Stimulated activated CD8-positive, alpha-beta memory T cell treated with anti-CD3 and anti-CD28 coated beads, Interleukin-7, amount 100 ng/mL, for 48 hours (primary cell): Measurements from ENCODE around the gene AP2B1.
"Not testable (repeated sequence)": the region's sequence is repeated elsewhere in the genome, so short reads cannot be mapped to it uniquely, and the experiment has no call there.

Experiments used
- DNase-seq, 2 donors: peaks; one replicate each; pipeline ENCODE4 v3.0.0-alpha.2; 2020; ENCODE audit warnings: low read depth in 1 of 2; ENCODE audit errors: extremely low read depth in 1 of 2

AP2B1 gene

DNA sequence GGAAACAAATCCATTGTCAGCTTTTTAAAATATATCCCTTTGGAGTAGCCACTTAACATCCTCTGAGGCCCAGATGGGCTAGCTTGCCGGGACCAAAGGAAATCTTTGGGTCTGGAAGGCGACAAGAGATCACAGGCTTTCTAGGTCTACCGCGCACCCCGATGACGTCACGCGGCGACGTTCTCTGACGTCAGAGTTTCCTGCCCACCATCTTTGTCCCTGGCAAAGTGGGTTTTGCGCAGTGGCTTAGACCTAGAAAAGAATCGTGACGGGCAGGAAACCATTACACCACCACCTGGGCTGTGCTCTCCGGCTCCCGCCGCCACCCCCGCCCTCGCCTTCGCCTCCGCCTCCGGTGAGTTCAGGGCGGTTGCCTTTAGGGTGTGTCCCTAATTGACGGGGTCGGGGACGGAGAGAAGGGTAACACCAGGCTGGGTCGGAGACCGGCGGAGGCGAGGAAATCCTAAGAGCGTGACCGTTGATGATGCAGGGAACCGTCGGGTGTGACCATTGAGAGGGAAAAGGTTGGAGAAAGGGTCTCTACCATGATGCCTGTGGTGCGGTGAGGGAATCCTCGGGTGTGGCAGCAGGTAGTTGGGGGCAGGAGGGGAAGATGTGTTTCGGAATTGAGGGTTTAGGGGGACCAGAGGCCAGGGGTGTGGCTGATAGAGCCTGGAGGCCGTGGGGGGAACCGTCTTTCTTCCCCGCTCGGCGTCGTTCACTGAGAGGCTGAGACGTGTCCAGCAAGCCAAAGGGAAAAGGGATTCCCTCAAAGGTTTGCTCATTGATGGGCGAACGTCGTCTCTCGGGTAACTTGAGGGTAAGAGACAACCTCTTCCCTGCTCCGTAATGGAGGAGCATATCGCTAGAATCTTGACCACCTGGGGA, at the start of gene AP2B1:
Gene AP2B1, plus strand, starts transcription at position 249 of the 888 bp plus-strand sequence. CDS start 6,709 bp downstream, outside the sequence.
- peak; percentile 90 to 93 for DNase-seq

DNA sequence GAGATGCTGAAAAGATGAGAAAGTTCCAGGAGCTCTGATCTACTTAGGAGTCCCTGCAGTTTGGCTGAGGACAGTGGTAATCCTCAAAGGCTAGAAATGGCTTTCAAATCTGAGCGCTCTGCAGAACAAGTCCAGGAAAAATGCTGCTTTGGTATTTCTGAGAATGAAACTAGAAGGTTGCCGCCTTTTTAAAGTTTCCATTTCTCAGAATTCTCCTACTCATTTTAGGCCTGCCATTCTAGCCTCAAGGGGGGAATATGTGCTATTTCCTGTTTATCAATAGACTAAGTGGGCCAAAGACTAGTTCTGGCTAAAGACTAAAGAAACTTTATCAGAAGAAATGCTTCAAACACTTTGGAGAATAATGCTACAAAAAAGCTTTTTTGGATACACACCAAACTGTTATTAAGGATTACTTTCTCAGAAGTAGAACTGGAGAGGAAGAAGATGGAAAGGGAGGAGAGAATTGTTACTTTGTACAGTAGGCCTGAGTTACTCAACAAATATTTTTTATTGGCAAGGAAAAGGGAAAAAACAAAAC, 49.5 kb upstream of the AP2B1 start, which contains the start of gene SLFN12L:
Gene SLFN12L, minus strand, starts transcription at position 78 of the 541 bp plus-strand sequence. CDS start 15,314 bp downstream, outside the sequence.
- DNase-seq, result no peak

DNA sequence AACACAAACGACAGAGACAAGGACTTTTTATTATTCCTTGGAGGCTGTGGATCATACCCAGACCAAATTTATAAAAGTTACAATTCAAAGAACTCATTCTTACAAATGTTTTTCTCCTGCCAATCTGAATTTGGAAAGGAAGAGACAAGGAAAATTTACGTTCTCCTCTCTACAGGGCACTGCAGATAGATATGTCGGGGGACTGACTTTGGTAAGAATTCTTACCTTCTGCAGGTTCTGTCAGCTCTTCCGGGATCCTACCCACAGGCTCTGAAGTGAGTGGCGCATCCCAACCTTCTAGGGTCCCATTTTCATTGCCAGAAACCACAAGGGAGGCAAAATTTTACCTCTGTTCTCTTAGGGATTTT, 47.5 kb upstream of the AP2B1 start:
- DNase-seq, result no peak

DNA sequence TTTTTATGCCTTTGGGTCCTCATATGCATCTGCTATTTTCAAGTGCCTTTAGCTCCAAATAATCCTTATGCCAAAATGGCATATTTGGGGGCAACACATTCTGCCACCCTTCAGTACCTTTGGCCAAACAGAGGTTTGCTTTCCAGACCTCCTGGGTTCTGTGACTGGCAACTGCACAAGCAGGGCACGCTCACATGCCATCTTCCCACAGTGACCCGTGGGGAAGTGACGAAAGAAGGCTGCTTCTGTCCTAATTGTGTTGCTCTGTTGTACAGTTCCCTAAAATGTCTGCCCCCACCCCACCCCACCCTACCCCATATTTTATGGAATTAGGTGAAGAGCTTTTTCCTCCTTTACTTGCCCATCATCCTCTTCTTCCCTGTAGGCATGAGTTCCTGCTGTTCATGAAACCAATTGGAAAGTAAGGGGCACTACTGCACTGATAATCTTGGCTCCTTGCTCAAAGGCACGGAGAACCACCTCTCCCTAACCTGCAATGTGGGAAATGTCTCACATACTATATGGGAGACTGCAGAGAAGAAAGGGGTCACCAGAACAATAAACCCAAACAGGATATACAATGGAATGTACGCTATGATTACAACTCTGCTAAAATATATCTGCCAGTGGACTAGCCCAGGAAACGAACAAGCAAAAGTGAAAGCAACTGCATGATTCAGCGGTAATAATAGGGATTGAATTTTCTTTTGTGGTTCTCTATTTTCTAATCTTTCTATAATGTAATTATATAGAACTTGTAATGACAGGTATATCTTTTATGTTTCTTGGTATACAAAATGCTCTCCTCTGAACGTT, 46.3 kb upstream of the AP2B1 start:
- no peak for DNase-seq

DNA sequence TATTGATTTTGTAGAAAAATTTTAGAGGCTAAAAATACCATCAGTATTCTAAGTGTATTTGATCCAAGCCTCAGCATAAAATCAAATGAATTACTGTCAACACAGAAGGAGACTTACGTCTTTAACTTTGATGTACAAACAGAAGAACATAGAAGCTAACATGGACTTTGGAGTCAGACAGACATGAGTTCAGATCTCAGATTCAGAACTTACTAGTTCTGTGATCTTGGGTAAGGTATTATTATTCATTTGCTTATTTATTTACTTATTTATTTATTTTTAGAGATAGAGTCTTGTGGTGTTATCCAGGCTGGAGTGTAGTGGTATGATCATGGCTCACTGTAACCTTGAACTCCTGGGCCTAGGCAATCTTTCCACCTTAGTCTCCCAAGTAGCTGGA, 45.7 kb upstream of the AP2B1 start:
- no peak for DNase-seq

DNA sequence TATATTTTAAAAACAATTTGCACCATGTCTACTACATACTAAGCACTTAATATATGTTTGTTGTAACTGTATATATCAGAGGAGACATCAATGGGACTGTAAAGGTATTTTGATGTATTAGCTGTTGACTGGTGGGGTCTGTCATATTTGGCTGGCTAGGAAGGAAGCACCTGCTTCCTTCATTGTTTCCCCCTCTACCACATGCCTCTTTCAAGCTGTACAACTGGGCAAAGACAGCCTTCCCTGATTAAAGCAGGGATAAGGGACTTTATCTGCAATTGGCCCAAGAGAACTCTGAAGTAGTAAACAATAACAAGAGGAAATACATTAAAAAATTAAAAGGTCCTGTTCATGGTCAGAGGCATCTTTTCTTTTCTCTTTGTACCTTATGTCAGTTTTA, 44.1 kb upstream of the AP2B1 start:
- no peak for DNase-seq

DNA sequence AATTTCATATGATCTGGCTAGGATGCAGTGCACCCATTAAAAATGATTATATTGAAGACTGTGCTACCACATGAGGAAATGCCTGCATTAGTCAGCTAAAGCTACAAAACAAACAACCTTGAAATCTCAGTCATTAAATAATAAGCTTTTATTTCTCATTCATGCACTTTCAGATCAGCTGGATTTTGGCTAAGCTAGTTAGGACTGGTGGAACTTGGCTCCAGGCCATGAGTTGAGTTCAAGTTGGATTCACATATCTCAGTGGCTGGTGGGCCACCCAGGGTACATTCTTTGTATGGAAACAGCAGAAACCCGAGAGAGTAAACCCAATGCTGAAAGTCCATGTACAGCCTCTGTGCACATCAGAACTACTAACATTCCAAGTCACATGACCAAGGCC, 43.3 kb upstream of the AP2B1 start:
- no peak for DNase-seq

DNA sequence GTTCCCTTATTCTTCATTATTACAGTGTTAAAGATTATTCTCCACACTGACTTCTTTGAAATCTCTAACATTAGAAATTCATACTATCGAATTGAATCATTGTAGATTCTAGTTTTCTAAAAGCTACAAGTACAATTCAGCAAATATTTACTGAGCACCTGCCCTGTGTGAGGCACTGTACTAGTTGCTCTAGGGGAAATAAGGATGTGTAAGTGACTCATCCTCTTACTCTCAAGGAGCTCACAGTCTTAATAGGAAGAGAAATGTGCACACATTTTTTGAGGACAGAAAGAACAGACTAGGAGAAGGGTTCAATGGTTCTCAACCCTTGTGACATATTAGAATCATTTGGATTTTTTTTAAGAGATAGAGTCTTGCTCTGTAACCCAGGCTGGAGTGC, 42.0 kb upstream of the AP2B1 start:
- DNase-seq, result no peak

DNA sequence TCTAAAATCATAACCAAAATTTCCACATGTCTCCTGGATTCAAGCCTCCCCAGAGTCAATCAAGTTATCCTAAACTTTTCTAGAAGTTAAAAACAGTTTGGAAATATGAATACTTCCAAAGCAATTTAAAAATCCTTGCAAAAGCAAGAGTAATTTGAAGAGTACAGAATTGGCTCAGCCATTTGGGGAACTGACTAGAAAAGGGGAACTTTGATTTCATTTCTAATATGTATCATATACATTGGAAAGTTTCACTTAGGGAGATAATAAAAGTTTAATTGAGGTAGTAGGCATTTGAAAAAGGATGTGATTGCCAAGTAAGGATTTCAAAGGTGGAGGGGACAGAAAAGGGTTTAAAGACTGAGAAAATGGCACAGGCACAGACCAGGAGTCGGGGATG, 40.6 kb upstream of the AP2B1 start:
- DNase-seq, result no peak

DNA sequence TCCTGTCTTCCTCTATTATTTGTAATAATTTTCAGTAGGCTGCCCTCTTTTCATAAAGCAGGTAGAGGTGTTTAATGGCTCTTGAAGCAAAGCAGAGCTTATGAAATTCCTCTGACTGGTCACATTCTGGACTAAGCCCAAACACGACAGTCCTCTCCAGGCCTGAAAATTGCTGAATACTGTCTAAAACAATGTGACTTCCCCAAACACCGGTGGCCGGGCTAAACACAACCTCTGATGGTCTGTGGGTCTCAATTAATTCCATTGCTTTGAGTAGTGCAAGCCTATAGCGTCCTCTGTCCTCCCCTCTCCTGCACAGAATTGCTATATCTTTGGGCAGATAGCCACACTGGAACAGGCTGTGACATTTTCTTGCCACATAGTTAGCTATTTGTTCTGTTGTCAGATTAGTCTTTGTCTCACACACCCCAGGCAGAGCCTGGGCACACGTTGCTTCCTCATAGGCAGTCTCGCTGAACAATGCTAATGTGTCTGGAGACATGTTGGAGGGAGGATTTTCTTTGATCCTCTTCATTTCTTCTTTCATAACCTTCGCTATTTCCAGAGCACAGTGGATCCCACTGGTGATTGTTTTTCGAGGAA, 38.8 kb upstream of the AP2B1 start:
- DNase-seq, result no peak

DNA sequence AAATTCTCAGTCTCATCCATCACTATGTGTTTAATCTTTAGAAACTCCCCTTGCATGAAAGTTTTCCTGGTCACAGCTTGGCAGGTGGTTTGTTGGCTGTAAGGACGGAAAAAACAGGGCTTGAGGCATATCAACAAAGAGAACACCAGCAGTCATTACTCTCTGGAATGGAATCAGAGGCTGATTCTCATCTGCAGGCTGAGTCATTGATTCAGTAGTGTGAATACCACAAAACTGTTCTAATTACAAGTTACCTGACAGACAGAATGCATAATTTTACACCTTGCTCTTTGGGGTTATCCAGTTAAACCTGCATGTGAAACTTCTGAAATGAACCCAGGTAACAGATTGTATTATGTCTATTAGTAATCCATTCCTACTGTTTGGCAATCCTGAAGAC, 38.1 kb upstream of the AP2B1 start:
- no peak for DNase-seq

DNA sequence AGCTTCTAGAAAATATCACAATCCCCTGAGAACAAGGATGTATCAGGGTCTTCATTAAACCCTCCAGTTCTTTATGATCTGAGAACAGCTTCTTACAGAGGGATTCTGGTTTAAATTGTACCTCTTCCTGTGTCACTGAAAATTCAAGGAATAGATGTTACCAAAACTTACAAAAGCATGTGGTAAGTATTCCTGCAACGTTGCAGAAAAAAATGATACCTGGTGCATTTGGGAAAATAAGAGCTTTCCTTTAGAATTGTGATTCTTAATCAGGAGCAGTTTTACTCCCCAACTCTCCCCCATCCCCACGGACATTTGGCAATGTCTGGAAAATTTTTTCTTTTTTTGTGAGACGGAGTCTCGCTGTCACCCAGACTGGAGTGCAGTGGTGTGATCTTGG, 33.8 kb upstream of the AP2B1 start:
- DNase-seq, result no peak

DNA sequence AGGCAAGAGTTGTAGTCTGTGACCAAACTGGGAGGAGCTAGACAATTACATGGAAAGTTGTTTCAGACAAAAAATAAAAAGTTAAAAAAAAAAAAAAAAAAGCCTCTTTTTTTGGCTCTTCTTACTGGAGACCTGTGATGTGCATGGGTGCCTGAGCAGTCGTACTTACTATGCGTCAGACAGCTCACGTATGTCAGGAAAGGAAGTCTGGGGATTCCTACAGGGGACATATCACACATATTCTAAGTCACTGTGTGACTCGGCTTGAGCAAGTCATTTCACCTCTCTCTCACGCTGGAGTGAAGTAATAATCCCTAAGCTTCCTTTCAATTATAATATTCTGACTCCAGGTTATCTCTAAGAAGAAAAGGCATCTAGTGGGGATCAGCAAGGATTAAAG, 32.5 kb upstream of the AP2B1 start:
- DNase-seq, result no peak

DNA sequence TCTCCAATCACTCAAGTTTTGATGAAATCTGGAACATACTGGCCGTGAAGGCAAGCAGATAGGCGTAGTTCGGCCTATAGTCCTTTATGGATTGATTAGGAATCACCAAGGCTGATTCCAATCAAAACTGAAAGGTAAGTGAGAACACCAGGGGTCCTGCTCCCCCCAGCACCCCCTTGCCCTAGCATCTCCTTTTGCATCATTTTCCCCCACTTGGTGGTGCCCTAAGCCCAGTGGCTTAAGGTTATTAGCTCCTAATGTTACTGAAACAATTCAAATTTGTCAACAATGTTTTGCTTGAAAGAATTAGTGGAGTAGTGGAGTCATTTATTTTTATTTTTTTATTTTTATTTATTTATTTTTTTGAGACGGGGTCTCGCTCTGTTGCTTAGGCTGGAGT, 31.4 kb upstream of the AP2B1 start:
- DNase-seq, result no peak

DNA sequence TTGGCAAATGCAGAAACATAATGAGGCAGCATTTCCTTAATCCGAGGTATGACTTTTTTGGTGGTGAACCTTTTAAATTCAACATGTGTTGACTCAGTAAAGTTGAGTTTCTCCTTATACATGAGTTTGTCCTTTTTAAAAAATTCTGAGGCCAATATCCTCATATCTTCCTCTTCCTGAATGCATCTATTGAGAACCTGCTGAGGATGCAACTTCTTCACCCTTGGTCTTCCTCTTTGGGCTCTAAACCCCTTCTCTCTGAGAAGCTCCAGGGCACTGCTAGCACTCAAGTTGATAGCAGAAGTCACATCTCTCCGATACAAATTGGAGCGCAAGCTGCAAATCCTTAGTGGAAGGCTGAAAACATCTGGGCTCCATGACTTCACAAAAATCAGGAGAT, 29.8 kb upstream of the AP2B1 start:
- DNase-seq, result no peak

DNA sequence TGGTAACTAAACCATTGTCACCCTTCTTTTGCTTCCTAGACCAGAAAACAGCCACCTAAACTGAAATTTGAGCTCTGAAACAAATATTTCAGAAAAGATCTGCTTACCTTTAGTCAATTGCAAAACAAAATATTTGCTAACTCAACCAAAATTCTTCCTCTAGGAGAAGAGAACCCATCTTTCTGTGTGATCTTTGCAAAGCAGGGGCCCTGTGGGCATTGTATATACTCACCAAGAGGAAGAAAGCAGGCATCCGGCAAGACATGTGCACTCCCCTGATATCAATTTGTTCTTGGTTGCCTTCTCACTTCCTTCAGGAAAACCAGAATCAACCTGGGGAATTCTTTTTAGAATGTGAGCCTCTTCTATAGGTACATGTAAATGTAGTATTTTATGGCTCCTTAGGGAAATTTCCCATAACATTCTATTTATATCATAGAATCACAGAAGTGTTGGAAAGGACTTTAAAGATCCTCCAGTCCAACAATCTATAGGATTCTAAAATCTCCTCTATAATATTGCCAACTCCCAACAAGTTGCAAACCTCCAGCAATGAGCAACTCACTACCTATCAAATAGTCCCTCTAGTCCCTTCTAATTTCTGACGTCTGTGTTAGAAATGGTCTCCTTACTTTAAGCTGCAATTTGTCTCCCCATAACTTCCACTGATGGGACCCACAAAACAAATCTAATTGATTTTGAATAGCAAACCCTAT, 27.5 kb upstream of the AP2B1 start:
- DNase-seq, result no peak

DNA sequence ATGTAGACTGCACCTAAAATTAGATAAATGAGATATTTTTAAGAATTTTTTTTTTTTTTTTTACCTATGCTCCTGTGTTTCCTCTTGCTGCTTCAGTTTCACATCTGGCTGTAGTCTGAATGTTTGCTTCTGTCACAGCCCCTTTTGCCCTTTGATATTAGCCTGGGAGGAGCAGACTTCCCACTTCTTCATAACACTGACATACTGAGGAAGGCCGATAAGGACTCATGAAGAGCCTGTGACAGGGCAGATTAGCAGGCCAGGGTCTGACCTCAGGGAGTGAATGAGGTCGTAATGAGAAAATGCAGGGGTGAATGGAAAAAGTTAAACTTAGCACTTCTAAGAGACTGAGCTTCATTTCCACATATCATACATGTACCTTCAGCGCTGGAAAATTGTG, 26.4 kb upstream of the AP2B1 start, which contains the start of gene SLFN14:
Gene SLFN14, minus strand, starts transcription at position 117 of the 400 bp plus-strand sequence. CDS start 2,757 bp downstream, outside the sequence.
- no peak for DNase-seq

DNA sequence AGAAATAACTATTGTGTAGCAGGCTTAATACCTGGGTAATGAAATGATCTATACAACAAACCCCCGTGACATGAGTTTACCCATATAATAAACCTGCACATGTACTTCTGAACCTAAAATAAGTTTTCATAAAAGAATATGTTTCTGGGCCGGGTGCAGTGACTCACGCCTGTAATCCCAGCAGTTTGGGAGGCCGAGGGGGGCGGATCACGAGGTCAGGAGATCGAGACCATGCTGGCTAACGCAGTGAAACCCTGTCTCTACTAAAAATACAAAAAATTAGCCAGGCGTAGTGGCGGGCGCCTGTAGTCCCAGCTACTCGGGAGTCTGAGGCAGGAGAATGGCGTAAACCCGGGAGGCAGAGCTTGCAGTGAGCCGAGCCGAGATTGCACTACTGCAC, 23.9 kb upstream of the AP2B1 start:
- not testable (repeated sequence) for DNase-seq

DNA sequence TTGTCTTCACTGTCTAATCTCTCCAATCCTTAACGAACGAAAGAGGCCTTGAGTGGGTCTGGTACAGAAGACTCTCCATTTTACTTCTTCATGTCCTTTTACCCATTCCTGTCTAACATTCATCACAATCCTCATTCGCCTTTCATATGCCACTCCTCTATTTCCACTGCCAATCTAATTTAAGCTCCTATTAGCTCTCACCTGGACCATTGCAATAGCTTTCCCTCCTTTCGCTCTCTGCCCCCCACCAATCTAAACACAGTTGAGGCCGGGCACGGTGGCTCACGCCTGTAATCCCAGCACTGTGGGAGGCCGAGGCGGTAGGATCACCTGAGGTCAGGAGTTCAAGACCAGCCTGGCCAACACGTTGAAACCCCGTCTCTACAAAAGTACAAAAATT, 20.2 kb upstream of the AP2B1 start:
- no peak for DNase-seq

DNA sequence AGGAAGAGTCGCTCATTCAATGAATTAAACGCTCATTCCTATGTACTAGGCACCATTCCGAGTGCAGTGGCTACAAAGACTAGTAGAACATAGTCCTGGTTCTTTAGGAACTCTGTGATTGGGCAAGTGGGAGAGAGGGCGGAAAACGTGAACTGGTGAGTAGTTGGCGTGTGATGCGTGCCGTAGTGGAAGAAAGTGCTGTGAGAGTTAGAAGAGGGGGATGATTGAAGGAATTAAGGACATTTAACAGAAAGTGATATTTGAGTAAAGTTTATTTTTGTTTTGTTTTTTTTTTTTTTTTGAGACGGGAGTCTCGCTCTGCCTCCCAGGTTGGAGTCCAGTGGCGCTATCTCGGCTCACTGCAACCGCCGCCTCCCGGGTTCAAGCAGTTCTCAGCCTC, 18.6 kb upstream of the AP2B1 start:
- no peak for DNase-seq
